GM12875 (cell line): ENCODE measurements around the gene CDCP2.

Source experiments
- H3K4me3 ChIP-seq: one replicate; pipeline ENCODE4 v1.5.1; 2011; ENCODE audit warnings: low read depth, low read length, control low read depth
- TF ChIP-seq, protein P1 (sequence below): IDR thresholded peaks from 2 replicates; pipeline ENCODE4 v1.5.1; 2011; ENCODE audit warnings: low read depth, mild to moderate bottlenecking, control low read depth, inconsistent platforms, low read length, moderate library complexity, borderline replicate concordance; ENCODE audit not compliant: insufficient read depth

Gene CDCP2

DNA sequence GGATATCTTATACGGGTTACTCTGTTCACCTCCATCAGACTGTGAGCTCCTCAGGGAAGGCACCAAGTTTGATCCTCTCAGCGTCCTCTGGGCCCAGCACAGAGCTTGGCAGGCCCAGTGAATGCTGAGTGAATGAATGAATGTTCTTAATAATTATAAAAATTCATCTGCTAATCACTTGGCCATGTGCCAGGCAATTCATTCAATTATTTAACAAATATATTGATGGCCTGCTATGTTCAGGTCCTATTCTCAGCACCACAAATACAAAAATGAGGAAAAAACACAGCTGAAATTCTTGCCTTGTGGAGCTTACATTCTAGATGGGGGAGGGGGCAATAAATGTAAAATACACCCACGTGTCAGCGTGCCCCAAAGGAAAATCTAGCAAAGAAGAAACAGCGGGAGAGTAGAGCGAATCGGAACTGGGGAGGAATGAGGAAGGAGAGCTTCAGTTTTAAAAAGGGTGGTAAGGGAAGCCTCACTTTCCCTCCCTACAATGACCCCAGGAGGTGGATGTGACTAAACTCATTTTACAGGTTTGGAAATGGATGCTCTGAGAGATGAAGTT lies 15.8 kb downstream of the CDCP2 start:
- TF ChIP-seq, protein P1, sequence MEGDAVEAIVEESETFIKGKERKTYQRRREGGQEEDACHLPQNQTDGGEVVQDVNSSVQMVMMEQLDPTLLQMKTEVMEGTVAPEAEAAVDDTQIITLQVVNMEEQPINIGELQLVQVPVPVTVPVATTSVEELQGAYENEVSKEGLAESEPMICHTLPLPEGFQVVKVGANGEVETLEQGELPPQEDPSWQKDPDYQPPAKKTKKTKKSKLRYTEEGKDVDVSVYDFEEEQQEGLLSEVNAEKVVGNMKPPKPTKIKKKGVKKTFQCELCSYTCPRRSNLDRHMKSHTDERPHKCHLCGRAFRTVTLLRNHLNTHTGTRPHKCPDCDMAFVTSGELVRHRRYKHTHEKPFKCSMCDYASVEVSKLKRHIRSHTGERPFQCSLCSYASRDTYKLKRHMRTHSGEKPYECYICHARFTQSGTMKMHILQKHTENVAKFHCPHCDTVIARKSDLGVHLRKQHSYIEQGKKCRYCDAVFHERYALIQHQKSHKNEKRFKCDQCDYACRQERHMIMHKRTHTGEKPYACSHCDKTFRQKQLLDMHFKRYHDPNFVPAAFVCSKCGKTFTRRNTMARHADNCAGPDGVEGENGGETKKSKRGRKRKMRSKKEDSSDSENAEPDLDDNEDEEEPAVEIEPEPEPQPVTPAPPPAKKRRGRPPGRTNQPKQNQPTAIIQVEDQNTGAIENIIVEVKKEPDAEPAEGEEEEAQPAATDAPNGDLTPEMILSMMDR: no peak
- H3K4me3 ChIP-seq: no peak overlapping the region

DNA sequence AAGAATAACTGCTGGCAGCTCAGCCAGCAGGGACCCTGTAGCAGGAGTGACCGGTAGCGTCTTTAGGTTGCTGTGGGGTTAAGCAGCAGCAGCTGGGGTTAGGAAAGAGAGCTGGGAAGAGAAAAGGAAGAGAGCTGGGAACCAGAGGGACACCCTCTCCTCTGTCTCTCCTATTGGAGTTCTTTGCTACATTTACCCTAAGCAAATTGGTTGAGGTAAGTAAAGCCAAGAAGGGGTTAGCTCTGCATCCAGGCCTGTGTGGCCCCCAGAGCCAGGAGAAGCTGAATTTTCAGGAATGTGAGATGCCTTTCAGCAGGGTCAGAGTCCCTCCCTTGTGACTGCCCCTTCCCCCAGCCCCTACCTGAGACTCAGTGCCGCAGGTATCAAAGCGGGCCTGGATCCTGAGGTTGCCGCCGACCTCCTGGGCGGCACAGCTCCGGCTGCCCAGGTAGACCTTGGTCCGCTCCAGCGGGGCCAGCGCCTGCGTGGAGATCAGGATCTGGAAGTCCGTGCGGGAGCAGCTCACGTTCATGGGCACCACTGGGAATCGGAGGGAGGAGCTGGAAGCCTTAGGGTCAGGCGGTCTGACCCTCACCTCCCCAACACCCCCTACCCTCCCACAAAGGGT lies 16.4 kb downstream of the CDCP2 start:
- no peak overlapping the region for H3K4me3 ChIP-seq
- TF ChIP-seq, protein P1: no peak

DNA sequence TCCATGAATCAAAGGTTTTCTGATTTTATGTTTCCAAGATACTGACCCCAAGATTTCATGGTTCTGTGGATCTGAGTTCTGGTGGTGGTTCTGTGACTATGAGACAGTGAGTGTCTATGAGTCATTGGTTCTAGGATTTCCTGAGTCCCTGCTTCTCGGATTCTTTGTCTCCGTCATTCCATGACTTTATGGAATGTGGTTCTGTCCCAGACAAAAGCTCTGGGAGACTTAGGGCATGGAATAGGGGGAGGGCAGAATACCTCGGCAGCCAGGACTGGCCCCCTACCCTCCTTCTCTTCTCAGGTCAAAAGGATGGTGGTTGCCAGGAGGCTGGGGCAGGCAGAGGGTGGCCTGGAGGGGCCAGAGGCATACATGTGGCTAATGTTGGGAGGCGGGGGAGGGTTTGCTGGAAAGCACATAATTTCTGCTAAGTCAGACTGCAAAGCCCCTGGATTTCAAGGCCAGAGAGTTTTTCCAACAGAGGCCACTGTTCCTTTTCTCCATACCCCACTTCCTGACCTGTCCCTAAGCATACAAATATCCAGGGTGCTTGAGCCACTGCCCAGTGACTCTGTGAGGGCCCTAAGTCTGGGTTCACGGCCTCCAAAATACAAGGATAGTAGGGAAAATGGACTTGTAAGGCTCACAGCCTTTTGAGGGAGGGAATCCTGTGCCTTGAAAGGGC lies 17.2 kb downstream of the CDCP2 start:
- TF ChIP-seq, protein P1: no peak
- H3K4me3 ChIP-seq: no peak overlapping the region

DNA sequence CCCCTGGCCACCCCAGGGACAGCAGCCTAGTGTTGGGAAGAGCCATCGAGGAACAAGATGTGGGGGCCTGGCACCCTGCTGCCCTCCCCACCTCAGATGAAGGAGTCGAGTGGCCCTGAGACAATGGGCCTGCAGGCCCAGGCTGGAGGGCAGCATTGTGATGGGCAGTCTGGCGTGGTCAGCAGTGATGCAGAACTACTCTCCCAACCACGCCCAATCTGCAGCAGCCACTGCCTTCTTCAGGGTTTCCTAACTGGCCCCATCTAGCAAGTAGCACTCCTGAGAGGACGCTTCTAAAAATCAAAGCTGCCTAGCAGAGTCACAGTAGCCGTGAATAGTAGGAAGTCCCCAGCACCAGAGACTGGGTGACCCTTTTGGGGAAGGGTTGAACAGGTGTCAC lies 18.5 kb downstream of the CDCP2 start:
- no peak overlapping the region for H3K4me3 ChIP-seq
- TF ChIP-seq, protein P1: no peak

- TF ChIP-seq, protein P1: no peak
- H3K4me3 ChIP-seq: no peak overlapping the region
Measured at GRCh38 chr1:54132495-54132894, 20.3 kb downstream of the CDCP2 start.

DNA sequence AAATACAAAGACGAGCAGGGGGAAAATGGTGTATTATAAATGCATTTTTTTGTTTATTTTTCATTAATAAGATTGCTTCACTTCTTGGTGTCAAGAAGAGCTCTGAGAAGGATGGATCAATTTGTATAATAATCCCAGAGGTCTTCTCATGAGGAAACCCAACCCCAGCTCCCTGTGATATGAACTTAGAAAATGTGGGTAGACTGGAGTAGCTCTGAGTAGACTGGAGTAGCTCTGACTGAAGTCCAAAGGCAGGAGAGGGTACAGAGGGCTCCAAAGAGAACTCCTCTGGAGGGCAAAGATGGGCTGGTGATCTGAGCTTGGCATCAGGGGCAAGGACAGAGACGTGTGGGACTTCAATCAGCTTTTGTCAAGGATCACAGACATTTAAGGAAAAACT lies 21.4 kb downstream of the CDCP2 start:
- no peak overlapping the region for H3K4me3 ChIP-seq
- TF ChIP-seq, protein P1: no peak

DNA sequence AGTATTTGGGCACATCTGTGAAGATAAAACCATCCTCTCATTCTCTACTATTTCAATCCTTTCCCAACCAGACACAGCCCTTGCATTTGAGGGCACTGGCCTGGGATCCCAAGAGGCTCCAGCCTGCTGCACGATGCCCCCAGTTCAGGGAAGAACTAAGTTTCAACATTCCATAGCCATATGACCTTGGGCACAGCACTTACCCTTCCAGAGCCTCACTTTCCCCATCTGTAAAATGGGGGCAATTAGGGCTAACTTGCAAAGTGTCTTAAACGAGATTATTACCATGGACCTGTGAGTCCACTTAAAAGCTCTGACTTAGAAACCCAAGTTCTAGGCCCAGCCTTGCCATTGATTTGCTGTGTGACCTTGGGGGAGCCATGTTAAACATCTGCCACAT lies 22.9 kb downstream of the CDCP2 start:
- H3K4me3 ChIP-seq: no peak overlapping the region
- TF ChIP-seq, protein P1: no peak
